Calu3 (cell line): ENCODE results near the gene TBC1D24. TPM values are rescaled to one million over a fixed set of nuclear protein-coding genes. Genes with fewer than 3 reads are reported as not detected.
A peak's percentile ranks its signal among the peaks of the same experiment; 100 is the strongest.

ENCODE experiments used
- BruUV-seq: library from RNA; stranded (reverse); fragments of 400-500 nt; replicated peaks from 2 replicates; lab custom pipeline; 2021; lab: Mats Ljungman, UMichigan
- CTCF ChIA-PET: fragments of 300-600 bp; sonication (Branson Sonifier 250); formaldehyde crosslinking; loops from one replicate; lab custom pipeline; 2022; ENCODE audit warnings: antibody characterized with exemption; lab: Charles Lee
- DNase-seq: peaks from one replicate; pipeline ENCODE4 v3.0.0; 2022
- H3K27ac Mint-ChIP-seq: one replicate; pipeline ENCODE4 v1.8.0; 2022; ENCODE audit warnings: mixed read lengths; ENCODE audit not compliant: unreplicated experiment
- H3K27me3 Mint-ChIP-seq: one replicate; pipeline ENCODE4 v1.8.0; 2022; ENCODE audit warnings: mixed read lengths; ENCODE audit not compliant: unreplicated experiment
- H3K36me3 Mint-ChIP-seq: one replicate; pipeline ENCODE4 v1.8.0; 2022; ENCODE audit warnings: mild to moderate bottlenecking, moderate library complexity, mixed read lengths; ENCODE audit not compliant: insufficient read depth, unreplicated experiment
- H3K4me1 Mint-ChIP-seq: one replicate; pipeline ENCODE4 v1.8.0; 2022; ENCODE audit warnings: mild to moderate bottlenecking, low read depth, mixed read lengths; ENCODE audit not compliant: unreplicated experiment
- H3K4me3 Mint-ChIP-seq: one replicate; pipeline ENCODE4 v1.8.0; 2022; ENCODE audit warnings: mild to moderate bottlenecking, low read depth, moderate library complexity, mixed read lengths; ENCODE audit not compliant: unreplicated experiment
- H3K9me3 Mint-ChIP-seq: one replicate; pipeline ENCODE4 v1.8.0; 2022; ENCODE audit warnings: low read depth, mixed read lengths; ENCODE audit not compliant: unreplicated experiment
- CTCF ChIP-seq: fragments of 200-600 bp; IDR thresholded peaks from one replicate; pipeline ENCODE4 v1.8.0; 2022; ENCODE audit warnings: antibody characterized with exemption; ENCODE audit not compliant: unreplicated experiment
- intact Hi-C: fragments of 100-400 bp; cut with micrococcal nuclease; formaldehyde crosslinking; loops from one replicate; pipeline ENCODE4 v1.10.0; 2022; ENCODE audit not compliant: unreplicated experiment
- total RNA-seq: library from RNA; stranded (reverse); gene quantifications from 2 replicates; pipeline ENCODE4 v1.2.3, GENCODE V29; 2022

The TBC1D24 gene
- total RNA-seq, 1 experiment from 2014 or later = 33.3 TPM

GRCh38 chr16:2459647-2460390 is 15.1 kb upstream of the TBC1D24 start, which contains the start of gene TEDC2:
TEDC2 (plus strand) TSS chr16:2460109; CDS start chr16:2460145, 36 bp downstream.
- intact Hi-C loops = no loop called here
- CTCF ChIA-PET = interaction anchor here (0.5 to 1.5 kb wide), 4 partner anchors 8 to 139 kb away, joined by 3 to 7 read pairs (median 4); no protein-coding TSS in a partner anchor
- peak within 1 kb of the TSS; percentile 93 for H3K4me3 Mint-ChIP-seq
- no peaks in the 10 kb centered on the region for H3K9me3 Mint-ChIP-seq
- no peaks in the 10 kb centered on the region for H3K27me3 Mint-ChIP-seq
- BruUV-seq = no TSS peak
- peaks cover 58% of the 10 kb centered on the region for H3K36me3 Mint-ChIP-seq
- peak within 1 kb of the TSS; percentile 66 for H3K27ac Mint-ChIP-seq
- TF ChIP-seq CTCF = no peak
- DNase-seq = peak; percentile 99
- peaks cover 21% of the 10 kb centered on the region for H3K4me1 Mint-ChIP-seq

GRCh38 chr16:2460391-2460713 is 14.6 kb upstream of the TBC1D24 start:
- Mint-ChIP-seq H3K27me3 (no peaks in the 10 kb centered on the region), H3K27ac (no peak overlapping the region), H3K9me3 (no peaks in the 10 kb centered on the region), H3K36me3 (peaks cover 53% of the 10 kb centered on the region), H3K4me1 (peaks cover 21% of the 10 kb centered on the region), H3K4me3 (peak overlapping the region; percentile 93)
- BruUV-seq = no TSS peak
- intact Hi-C loops = no loop called here
- TF ChIP-seq CTCF = no peak
- no peak for DNase-seq
- CTCF ChIA-PET = interaction anchor here (0.5 to 1.5 kb wide), 3 partner anchors 8 to 17 kb away, joined by 3 to 4 read pairs (median 4); no protein-coding TSS in a partner anchor

- no peak overlapping the region for H3K27ac Mint-ChIP-seq
- no peaks in the 10 kb centered on the region for H3K9me3 Mint-ChIP-seq
- H3K27me3 Mint-ChIP-seq = no peaks in the 10 kb centered on the region
- BruUV-seq = no TSS peak
- intact Hi-C loops = no loop called here
- DNase-seq = no peak
- peaks cover 53% of the 10 kb centered on the region for H3K36me3 Mint-ChIP-seq
- CTCF ChIA-PET = interaction anchor here (0.5 to 1.5 kb wide), 2 partner anchors 10 to 17 kb away, joined by 3 to 4 read pairs; no protein-coding TSS in a partner anchor
- no peak for TF ChIP-seq CTCF
- peak overlapping the region; percentile 93 for H3K4me3 Mint-ChIP-seq
- H3K4me1 Mint-ChIP-seq = peaks cover 21% of the 10 kb centered on the region
Measured at GRCh38 chr16:2460916-2461315, 14.0 kb upstream of the TBC1D24 start.

- Mint-ChIP-seq H3K27ac (no peak overlapping the region), H3K4me1 (peaks cover 21% of the 10 kb centered on the region), H3K27me3 (no peaks in the 10 kb centered on the region), H3K4me3 (no peak overlapping the region), H3K9me3 (no peaks in the 10 kb centered on the region), H3K36me3 (peaks cover 59% of the 10 kb centered on the region)
- no peak for DNase-seq
- CTCF ChIA-PET = no interaction called here
- no peak for TF ChIP-seq CTCF
- no TSS peak for BruUV-seq
- intact Hi-C loops = no loop called here
Measured at GRCh38 chr16:2462031-2462866, 12.7 kb upstream of the TBC1D24 start.
